GM21619 (cell line): Measurements from ENCODE around the gene PLEKHA6.

ENCODE experiments used
- ATAC-seq: cut with Tn5 transposase; IDR thresholded peaks from one replicate; pipeline ENCODE4 v1.9.1; 2021; ENCODE audit not compliant: unreplicated experiment

PLEKHA6 gene

DNA sequence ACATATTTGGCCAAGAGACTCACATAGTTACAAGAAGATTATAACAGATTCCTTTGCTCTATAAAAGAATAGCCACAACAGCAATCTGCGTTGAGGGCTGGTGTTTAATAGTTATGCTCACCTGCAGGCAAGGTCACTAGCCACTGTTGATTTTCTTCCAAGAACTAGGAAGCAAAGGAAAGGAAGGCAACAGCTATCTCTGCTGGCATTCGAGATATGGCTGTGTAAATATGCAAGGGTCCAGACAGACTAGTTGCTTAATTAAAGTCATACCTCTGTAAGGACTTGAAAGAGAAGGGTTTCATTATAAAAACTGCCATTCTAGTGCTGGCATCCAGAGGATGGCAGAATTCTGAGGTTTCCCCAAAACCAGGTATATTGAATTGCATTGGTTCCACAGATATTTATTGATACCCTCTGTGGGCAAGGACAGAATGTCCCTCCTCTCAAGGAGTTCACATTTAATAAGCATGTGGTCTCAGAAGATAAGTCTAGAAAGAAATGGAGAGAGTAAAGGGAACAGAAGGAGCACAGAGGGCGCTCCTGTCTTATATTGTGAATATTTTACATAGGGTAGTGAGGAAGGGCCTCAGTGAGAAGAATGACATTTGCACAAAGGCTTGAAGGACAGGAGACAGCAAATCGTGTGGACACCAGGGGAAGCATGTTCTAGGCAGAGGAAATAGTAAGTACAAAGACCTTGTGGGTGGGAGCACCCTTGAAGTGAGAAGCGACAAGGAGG, 23.6 kb upstream of the PLEKHA6 start:
- ATAC-seq: no peak

DNA sequence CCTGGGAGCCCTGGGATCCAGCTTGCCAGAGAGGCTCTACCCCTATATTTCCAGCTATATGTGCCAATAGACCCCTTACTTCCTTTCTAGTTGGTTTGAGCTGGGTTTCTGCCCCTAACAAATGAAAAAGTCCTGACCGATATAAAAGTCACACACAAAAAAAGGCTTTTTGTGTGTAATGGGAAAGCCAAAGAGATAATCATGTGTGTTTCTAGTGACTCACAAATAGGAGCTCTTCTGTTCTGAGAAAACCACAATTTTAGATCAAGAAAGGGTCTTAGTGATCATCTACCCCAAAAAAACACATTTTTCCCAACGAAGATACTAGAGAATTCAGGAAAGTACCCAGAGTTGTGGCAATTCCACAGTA, 23.0 kb upstream of the PLEKHA6 start:
- no peak for ATAC-seq

- ATAC-seq: no peak
Measured at GRCh38 chr1:204380293-204380831, 20.6 kb upstream of the PLEKHA6 start.

GRCh38 chr1:204377800-204378668, 18.3 kb upstream of the PLEKHA6 start:
- ATAC-seq: peak; percentile 40

GRCh38 chr1:204376919-204377799, 17.4 kb upstream of the PLEKHA6 start:
- no peak for ATAC-seq

DNA sequence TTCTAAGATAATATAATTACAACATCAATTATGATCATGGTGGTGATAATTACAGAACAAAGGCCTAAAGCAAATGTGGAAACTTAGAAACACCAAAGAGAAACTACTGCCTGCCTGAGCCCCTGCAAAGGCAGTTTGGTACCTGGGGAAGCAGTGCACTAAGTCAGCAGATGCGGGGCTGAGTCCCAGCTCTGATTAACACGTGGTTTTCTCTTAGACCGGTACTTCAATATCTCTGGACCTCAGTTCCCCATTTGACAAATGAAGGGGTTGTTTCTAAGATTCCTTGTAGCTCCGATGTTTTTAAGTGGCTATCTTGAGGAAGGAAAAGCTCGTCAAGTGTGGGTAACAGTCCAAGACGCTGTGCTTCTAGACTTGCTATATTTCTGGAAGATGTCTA, 16.7 kb upstream of the PLEKHA6 start:
- ATAC-seq: no peak

DNA sequence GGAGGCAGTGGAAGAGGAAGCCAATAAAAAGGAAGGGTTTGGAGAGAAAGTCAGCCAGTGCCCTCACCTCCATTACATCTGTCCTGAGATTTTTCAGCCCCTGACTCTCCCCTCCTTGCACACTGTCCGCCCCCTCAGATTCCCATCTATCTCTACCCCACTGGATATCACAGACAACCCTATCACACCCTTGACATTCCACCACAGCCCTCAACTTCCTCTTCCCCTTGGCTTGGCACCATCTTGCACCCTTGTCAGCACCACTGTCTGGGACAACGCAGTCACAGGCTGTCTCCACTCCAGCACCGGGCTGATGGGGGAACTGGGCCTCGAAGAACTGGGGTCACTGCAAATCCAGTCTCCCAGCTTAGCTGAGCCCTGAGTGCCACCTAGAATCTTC, 14.2 kb upstream of the PLEKHA6 start:
- ATAC-seq: no peak

GRCh38 chr1:204370176-204370575, 10.4 kb upstream of the PLEKHA6 start:
- no peak for ATAC-seq

DNA sequence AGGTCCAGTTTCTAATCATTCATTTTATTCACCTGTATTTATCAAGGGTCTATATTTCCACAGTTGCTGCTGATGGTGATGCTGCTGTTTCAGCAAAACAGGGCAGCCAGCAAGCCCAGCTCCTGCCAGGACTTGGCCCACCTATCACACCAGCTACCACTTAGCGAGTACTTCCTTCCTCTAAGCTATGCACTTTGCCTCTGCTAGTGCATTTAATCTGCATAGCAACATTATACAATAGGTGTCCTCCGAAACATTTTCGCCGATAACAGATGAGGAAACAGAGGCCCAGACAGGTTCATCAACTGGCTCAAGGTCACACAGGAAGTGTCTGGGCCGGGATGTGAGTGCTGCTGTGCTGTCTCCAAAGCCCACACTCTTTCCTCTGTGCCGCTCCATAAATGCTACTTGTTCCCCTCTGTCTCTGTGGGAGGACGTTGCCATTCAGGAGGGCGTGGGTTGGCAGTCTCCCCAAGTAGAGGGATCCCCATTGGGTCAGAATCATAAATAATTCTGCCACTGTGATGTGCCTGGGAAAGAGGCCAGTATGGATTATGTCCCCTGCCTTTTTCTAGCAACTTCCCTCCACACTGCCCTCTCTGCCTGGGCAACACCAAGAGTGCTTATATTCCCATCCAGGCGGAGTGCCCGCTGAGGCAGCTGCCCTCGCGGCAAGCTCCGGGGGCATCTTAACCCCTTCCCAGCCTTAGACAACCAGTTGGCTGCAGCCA, 9.4 kb upstream of the PLEKHA6 start:
- no peak for ATAC-seq

DNA sequence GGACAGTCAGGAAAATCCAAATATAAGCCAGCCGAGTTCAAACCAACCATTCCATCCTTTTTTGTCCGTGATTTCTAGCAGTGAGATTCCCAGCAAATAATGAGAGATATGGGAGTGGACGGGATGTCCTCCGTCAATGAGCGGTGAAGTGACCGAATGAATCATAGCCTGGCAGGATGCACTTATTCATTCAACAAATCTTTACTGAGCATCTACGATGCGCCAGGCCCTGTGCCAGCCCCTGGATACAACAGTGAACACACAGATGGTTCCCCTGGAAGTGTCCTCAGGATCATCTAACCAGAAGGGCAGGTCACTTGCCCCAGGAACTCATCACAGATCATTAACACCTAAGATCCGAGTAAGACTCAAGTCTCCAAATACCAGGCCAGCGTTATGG, 8.2 kb upstream of the PLEKHA6 start:
- no peak for ATAC-seq

DNA sequence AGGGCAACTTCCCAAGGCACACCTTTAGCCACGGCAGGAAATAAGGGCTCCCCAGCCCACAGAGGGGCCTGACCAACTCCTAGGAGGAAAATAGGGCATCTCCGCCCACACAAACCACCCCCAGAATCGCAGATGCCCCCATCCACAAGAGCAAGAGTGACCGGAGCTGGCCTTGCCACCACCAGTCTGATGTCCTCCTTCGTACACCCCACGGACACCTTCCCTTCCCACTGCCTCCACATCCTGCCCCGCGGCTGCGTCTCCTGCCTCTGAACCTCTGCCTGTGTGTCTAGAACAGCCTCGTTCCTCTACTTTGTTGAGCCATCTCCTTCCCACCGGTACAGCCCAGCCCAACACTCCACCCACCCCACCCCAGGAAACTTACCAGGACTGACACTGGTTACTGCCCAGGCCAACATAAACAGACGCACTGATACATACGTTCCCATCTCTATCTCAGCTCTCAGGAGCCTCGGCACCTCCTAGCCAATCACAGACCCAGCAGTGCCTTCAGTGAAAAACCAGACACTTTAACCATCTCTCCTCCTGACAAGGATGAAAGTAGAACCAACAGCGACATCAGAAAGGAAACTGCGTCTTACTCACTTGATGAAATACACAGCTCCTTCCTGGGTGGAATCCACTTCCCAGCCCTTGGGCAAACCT, 7.6 kb upstream of the PLEKHA6 start:
- no peak for ATAC-seq

DNA sequence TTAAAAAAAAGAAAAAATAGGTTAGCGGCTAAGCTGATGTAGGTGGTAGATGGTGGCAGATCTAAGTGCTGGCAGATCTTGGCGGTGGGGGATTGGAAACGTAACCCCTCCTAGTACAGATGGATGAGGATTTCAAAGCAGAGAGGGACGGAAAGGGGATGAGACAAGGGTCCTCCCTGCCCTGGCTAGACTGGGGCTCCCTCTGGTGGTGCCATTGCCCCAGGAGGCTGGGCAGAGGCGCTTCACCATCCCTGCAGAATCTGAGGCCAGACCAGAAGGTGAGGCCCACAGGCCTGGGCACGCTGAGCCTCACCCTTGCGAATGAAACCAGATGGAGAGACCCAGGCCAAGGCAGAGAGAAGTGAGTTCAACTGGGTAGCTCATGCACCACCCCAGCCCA, 7.0 kb upstream of the PLEKHA6 start:
- ATAC-seq: no peak

DNA sequence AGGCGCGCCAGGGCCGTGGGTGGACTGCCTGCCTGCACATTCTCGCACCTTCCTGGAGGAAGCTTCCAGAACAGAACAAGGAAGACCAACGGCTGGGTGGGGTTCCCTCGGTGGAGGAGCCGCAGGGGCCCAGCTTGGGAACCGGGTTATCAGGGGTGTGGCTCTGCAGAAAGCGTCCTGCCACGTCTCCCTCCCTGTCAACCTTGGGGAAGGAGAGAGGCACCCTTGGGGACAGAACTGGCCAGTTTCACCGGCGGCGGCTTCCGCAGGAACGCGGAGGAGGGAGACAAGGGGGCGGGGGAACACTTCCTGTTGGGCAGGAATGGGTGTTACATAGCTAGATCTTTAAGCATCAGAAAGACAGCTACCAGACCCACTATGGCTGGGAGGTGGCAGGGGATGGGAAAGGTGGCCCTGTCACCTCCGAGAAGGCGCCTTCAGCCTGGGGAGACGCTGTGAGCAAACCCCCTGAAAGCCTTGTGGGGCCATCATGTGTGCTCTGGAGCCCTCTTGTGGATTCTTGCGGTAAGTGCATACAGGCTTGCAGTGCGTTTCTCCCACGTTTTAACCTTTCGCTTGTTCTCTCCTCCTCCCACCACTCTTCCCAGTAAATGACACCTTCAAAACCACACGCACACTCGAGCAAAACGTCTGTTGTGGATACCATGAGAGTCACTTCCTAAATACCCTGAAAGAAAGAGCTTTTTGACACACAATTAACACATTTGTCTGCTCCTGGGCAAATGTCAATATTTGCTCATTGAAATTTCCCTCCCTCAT, 3.8 kb upstream of the PLEKHA6 start:
- ATAC-seq: no peak

GRCh38 chr1:204362984-204363334, 3.2 kb upstream of the PLEKHA6 start:
- ATAC-seq: no peak

DNA sequence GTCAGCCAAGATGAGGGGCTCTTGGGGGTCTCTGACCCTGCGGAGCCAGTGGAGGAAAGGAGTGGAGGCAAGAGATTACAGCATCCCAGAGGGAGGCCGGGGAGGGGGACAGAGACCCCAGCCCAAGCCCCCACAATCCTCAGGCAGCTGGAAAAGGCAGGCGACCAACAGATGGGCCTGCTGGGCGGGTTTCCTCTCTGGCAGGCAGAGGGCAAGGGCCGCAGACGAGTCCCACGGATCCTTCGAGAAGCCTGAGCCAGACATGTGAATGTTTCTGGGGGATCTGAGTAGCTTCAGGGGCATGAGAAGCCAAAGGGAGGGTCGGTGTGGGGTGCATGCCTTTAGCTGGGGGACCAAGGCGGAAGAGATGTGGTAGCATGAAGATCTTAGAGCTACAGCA, 2.1 kb upstream of the PLEKHA6 start:
- ATAC-seq: no peak

- no peak for ATAC-seq
Measured at GRCh38 chr1:204361341-204361771, 1.6 kb upstream of the PLEKHA6 start.

GRCh38 chr1:204360314-204360713, 585 bp upstream of the PLEKHA6 start:
- no peak for ATAC-seq

DNA sequence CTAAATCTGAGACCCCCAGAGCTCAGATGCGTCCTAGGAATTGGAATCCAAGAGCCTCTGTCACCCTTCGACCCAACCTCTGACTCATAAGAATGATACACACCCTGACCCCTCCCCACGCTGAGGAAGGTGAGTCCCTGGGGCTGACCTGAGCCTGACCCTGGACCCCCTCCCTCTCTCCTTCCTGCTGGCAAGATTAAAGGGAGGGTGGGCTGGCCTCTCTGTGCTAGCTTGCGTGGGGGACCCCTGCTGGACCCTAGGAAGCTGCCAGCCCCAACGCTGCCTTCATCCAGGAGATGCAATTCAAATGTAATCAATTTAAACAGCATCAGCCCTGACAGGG, 627 bp downstream of the PLEKHA6 start:
- no peak for ATAC-seq

DNA sequence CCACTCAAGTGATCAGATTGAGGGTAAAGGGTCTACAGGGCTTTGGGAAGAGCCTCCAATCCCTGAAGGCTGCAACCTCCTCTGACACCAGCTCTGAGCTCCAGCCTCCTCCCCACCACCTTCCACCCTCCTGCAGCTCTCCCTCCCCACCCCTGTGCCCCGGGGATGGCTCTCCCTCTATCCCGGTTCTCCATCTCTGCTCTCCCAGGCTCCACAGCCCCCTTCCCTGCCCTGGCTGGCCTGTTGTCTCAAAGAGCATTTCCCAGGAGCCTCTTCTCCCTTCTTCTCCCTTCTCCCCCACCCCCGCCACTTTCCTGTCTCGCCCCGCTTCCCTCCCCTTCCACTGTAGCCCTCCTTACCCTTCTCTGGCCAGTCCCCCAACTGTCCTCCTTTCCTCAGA, 1.1 kb downstream of the PLEKHA6 start:
- ATAC-seq: no peak
